NCI-H1417 treated with DMSO at 0.1 percent for 48 hours (cell line): ENCODE measurements around the gene MBP.

Experiments
- DNase-seq: peaks from one replicate; lab custom pipeline; 2025; lab: John Stamatoyannopoulos, UW

MBP gene

DNA sequence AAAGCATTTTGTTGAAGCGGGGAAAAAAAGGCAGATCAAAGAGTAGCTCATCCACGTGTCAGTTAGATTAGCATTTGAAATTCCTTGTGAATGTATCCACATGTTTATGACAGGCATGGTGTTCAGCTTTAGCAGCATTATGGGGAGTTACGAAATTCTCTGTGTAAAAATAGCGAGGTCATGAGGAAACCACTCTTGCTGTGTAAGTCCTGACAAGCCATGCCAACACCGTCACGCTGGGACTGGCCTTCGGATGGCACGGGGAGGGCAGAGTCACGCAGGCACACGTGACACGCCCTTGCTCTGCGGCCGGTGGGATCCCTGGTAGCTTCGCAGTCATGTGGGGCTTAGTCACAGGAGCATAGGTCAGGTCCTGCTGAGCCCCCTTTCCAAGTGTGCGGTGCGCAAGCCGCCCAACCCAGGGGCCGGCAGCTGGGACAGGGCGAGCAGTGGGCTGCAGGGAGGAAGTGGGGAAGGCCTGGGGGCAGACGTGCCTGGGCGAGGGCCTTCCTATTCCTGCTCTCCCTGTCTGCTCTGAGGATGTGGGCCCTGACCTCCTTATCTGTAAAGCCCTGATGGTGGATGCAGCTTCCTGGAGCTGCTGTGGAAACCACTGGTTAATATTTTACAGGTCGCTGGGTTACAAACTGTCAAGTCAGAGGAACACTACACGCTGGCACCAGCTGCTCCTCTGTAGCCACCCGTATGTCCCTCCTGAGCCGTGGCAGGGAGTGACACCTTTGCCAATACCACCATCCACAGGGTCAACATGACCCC is 18.0 kb downstream of the MBP start:
- DNase-seq, result no peak

DNA sequence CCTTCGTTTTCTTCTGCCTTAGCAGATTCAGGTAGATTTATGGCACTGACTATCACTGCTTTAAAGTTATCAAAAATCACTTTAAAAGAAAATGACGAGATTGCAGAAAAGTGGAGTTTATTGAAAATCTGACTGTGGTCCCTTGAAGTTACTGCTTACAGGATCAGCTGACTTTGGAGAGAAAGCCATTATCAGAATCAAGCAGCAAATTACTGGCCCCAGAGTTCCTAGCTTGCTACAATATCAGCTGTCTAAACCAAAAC is 18.5 kb downstream of the MBP start:
- DNase-seq, result no peak

DNA sequence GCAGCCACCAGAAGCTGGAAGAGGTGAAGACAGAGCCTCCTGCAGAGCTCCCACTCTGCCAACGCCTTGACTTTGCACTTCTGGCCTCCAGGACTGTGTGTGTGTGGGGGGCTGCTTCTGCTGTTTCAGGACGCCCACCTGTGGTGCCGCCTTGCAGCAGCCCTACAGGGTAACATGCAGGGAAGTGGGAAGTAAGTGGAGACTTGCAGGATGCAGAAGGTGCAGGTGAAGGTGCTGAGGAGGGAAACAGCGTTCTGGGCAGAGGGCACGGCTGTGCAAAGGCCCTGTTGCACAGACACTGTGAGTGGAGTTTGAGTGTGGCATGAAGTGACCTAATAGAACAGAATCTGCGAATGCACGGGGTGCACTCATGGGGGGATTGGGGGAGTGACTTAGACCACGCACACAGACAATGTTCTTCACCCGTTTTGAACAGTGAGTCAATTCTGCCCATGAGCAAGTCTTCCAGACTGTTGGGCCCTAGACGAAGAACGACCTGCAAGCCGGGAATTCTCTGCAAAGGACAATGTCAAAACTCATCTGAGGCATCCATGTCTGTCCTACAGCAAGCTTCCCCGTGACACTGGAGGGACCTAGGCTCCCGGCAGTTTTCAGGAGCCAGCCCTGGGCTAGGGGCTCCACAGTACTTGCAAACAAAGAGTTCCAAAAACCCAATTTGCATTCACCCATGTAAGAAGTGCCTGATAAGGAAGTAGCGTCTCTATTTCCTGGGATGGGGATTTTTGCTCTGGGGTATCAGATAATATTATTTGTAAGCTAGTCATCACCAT is 19.0 kb downstream of the MBP start:
- DNase-seq, result no peak

DNA sequence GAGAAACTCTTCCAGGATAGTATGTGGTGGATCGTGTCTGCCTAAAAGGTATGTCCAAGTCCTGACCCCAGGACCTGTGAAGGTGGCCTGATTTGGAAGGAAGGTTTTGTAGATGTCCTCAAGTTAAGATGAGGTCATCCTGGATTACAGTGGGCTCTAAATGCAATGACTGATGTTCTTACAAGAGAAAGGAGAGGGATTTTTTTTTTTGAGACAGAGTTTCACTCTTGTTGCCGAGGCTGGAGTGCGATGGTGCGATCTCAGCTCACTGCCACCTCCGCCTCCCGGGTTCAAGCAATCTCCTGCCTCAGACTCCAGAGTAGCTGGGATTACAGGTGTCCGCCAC is 19.9 kb downstream of the MBP start:
- no peak for DNase-seq

DNA sequence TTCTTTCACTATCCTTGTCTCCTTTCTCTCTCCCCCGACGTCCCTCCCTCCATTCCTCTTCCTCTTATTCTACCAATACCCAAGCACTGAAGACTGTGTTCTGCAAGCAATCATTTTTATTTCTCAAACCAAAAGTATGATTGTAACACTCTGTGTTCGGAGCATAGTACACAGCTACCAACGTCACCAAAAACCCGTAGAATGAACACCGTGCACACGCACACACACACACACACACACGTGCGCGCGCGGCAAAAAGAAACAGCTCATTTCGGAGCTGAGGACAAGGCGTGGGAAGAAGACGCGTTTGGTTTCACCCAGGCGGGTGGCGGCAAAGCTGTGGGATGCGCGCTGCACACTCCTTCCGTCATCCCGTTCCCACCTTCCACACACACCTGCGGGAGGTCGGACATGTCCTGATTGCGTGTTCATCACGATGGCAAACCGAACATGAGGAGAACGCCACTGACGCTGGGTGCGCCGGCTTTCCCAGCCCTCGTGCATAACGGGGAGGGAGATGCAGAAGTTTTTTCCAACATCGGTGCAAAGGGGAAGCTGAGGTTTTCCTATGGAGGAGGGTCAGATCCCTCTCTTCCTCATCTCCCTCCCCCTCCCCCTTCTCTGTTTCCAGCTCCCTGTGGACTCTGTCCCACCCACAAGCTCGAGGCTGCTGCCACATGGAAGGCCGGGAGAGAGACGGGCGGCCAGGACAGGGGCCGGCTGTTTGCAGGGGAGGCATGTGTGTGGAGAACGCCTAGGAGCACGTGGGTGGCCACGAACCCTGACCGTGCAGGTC is 20.4 kb downstream of the MBP start:
- DNase-seq, result no peak

DNA sequence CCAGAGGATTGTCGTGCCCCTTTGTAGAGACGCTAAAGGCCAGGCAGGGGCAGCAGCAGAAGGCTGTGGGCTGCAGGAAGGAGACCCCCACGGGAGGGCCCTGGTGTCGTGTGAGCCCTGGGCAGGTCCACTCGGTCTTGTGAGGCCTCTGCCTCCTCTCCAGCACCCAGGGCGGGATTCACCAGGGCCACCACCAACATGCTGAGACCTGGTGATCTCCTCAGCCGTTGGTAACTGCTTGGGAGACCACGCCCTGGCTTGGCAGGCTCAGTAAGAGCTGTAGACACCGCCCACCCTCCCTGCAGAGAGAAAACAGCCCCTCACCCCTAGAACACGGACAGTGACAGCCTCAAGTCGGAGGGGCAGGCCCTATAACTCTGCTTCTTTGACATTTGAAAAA is 21.1 kb downstream of the MBP start:
- DNase-seq, result no peak

DNA sequence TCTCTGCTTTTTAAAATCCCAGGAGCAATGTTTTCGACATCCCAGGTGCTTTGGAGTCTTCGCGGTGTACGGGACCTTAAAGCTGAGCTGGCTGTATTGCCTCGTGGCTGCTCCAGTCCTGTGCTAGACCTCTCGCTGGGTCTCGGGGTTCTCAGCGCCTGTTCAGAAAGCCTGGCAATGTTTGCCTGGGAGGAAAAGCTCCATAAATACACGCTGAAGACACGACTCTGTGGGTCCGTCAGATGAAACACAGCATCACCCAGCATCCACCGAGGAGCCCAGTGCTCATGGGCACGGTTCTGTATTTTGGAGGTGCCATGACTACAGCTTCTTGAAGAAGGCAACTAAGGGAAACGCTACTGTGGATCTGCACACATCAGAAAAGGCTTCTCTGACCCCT is 21.6 kb downstream of the MBP start:
- DNase-seq, result no peak

DNA sequence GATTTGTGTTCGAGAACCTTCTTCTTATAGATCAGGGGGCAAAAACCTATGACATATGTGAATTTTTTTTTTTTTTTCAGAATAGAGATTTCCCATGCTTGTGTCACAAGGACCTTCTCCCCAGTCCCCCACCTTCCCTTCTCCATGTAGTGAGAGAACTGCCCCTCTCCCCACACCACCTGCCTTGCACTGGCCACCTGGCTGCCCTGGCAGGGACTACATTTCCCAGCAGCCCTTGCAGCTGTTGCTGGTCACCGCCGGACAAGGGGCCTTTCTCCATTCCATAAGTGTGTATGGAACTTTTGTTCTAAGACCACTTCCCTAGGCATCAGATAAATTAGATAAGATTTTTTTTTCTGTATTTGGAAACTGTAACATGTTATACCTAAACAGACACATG is 22.2 kb downstream of the MBP start:
- DNase-seq, result no peak

DNA sequence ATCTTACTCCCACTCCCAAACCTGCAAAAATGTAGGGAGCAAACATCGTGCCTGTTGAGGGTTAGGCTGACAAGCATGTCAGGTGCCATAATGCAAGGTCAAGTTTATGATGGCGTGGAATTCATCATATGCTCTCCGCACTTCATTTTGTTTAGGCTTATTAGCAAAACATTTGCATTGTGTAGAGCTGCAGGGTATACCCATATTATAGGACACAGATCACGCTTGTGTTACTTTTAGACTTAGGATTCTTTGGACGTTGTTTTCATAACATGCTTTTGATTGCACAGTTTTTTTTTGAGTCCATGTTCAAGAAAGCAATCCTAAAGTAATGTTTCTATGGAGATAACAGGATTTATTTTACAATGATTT is 22.9 kb downstream of the MBP start:
- no peak for DNase-seq

DNA sequence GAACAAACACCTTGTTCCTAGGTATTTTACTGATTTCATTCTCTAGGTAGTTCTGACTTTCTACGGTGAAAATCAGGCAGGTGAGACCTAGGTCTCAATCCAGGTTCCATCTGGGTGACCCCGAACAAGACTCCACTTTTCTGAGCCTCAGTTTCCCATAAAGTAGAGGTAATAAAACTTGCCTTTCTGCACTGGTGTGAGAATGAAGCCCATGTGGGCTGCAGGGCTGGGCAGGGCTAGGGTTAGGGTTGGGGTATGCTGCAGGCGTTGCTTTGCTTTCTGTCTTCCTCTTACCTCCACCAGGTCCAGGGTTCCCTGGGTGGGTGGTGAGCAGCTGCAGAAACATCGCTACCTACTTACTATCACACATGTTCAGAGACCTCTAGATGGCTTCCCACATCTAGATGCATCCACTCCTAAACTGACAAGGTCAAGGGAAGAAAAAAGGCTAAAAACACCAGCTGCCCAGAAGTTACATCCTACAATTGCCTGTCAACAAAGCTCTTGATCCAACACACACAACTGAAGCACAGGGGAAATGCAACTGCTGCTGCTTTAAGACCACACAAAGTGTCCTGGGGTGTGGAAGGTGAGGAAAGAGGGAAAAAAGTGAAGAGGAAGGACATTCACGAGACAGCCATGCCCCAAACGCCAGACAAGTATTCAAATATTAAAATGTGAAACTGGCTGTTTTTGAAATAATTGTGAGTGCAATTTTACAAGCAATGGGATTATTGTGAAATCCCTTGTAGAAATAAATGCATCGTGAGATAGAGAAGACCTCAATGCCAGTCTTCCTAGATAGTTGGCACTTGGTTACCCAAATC is 23.5 kb downstream of the MBP start:
- no peak for DNase-seq

DNA sequence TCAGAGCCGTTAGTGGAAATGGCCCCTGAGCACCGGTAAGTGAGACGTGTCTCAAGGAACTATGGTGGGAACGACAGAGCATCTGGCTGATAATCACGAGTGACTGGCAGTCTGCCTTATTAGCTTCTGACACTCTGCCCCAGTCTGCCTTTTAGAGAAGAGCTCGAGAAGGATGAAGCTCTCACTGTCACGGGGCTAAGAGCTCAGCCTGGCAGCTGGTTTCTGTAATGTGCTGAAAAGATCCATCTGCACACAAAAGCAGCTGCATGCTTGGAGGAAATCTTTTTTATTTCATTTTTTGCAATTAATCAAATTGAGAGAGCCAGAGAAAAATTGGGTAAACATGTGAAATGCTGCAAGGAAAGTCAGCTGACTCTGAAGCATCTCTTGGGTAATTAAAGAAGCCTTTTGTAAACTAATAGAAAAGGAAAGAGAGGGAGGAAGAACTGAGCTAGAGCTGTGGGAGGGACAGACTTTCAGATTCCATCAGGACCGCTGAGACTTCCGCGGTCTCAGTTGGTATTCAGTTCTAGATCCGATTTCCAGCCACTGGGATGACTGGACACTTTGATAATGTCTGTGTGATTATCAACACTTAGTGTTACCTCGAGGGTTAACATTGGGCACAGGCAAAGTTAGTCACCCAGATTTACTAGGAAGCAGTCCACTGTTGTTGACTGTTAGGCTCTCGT is 24.4 kb downstream of the MBP start:
- DNase-seq, result no peak

DNA sequence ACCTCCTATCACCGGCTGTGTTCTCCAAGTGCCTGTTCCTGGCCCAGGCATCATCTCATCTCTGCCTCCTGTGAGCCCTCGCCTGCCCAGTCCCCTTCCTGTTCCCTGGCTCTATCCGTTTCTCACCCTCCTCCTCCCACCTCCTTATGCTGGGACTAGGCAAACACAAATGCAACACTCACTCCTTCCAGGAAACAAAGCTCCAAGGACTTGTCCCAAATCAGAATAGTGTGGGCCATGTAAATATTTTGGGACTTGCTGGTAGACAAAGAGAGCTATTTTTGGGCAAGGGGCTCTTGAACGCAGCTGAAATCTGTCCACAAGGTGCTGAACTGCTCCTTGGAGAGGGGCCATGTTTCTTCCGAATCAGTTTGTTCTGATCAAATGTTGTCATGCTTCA is 25.3 kb downstream of the MBP start:
- no peak for DNase-seq

DNA sequence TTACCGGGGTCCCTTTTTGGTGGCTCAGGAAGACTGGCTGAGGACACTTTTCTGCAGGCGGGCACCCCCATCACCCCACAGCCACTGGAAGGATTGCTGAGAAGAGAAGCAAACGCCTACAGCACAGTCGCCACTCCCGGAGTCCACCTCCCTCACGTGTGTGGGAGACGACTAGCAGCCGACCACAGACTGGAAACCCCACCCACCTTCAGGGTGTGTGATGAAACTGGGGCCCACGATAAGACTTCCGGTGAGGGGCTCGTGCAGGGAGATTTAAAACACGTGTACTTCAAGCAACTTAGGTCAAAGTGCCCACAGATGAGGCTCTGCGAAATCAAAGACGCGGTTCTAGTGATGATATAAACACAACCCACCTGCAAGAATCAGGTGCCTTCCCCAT is 26.3 kb downstream of the MBP start:
- no peak for DNase-seq

DNA sequence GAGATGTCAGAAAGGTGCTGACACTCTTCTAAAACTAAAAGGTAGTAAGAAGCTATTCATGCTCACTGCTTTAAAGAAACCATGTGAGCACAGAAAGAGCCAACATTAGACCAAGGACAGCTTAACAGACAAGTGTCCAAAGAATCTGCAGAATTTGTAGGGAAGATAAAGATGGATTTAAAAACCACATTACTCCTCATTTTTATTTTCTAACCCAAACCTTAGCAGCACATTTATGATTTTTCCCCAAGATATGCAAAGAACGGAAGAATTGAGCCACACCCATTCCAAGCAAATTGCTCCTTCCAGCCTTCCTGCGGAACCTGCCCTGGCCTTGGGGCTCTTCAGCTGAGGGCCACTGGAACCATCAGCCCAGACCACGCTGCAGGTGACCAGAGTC is 26.9 kb downstream of the MBP start:
- DNase-seq, result no peak

DNA sequence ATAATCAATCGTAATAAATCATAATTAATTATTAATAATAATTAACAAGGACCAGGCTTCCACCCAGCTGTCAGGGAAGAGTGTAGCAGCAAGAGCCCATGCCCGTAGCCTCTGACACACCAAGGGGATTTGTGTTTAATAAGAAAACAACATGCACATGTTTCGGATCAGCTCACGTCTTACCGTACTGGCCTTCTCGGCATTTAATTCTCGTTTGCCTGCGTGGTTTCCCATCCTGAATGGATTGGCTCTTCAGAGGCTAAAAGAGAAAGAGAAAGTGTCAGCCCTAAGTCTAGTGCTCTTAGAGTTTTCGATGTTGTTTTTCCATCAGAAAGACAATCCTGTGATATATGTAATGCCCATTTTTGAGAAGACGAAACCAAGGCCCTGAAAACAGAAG is 27.6 kb downstream of the MBP start:
- DNase-seq, result no peak

DNA sequence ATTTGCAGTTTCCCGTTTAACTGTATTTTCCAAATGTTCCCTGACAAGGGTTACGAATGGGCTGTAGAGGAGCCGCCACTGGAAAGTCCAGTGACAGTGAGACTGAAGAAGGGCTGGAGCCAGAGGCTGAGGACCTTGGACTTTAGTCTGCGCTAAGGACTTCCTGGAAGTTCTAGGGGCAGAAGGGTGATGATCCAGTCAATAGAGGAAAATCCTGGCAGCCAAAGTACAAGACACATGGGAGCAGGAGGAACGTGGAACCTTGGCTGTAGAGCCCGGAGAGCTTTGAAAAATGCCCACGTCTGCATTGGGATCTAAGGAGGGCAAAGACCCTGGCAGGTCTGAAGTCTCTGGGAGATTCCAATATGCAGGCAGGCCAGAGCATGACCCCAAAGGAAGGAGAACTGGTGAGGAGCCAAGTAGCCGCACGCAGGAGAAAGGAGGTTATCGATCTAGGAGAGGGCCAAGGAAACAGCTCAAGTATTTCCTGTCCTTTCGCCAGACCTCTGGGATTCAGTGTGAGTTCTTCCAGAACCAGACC is 28.5 kb downstream of the MBP start:
- DNase-seq, result no peak

DNA sequence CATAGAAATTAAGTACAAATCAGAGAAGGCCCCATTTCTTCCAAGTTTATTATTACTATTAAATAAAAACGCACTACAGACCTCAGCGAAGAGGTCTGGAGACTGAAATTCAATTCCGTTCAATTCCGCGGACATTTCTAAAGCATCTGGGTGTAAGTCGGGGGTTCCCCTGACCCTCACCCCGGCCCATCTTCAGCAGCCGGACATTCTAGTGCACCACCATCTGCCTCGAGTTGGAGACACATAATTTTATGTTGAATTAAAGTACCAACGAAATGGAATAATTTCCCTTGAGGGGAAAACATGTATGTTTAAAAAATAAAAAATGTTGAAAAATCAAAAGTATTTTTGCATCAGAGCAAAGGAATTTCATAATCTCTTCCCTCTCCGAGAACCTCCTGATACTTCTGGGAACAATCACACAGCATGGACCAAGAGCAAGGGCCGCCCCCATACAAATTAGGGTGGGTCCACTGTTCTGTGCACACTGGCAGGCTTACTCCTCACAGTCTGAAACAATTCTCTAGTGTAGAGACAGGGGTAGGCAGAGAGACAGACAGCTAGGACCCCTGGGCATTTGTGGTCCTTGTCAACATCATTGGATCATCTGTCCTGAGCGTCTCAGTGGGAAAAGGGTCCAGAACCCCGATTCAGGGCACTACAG is 29.3 kb downstream of the MBP start:
- DNase-seq, result no peak

DNA sequence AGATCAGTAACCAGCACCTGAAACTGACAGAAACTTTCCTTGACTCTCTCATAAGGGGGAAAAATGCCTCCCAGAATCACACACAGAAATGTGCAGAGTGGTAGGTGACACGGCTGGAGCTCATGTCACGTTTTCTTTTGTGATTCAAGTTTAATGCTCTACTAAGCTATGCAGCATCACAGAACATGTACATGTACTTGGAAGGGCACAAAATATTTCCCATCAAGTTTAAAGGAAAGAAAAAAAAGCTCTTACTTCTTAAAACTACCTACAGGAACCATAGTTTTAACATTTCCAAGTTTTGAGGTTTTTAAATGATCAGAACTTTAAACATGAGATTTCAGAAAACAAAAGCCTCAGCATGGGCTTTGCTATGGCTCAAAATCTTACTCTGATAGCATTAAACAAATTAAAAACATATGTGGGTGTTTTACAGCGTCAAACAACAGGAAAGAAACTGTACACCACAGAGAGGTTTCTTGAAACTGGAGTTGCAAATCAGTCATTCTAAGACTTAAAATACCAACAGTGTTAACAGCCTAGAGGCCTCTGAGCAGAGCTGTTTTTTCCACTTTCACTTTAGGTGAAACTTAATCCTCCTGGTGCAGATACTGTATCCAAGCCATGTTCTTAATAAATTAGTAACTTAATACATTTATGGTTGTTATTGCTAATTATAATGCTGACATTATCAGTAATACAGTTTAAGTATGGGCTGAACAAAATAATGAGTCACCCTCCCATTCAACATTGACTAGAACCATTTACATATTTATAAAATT is 30.1 kb downstream of the MBP start:
- no peak for DNase-seq

DNA sequence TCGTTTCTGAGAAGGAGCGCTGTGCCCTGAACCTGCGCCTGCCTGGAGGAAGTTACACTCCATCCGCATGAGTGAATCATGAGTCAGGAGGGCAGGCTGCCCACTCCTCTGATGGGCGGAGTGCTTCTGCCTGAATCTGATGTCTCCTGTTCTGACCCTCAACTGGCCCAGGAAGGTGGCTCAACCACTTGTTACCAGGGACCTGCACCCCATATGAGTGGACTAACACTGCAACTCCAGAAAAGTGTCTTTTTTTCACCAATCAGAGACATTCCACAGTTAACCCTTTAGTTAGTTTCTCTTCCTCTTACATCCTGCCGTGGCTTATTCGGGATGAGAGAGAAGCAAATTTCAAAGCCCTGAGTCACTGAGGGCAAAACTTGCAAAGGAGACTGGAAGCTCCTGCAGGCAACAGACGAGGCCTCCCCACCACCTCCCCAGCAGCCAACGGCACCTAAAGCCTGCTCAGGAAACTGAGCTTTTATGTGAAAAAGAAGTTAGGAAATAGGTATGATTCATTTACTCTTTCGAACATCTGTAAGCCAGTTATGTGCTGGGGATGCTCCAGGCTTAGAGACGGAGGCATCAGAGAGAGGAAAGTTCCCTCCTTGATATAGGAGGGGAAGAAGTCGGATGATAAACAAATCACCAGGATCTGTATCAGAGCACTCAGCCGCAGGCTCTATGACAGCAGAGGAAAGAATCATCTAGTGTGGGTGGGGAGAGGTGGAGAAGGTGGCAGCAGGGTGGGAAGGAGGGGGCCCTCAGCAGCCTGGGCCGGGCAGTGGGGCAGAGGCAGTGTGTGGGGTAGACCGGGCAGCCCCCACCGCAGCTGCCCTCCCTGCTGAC is 30.9 kb downstream of the MBP start:
- DNase-seq, result no peak
